ENCODE data around the gene DSC2. TPM values are rescaled to one million over a fixed set of nuclear protein-coding genes. Genes with fewer than 3 reads are reported as not detected.
"Not testable (repeated sequence)": the region's sequence is repeated elsewhere in the genome, so short reads cannot be mapped to it uniquely, and the experiment has no call there.

DSC2 gene
- total RNA-seq, 1 donor = under 0.01 TPM

DNA sequence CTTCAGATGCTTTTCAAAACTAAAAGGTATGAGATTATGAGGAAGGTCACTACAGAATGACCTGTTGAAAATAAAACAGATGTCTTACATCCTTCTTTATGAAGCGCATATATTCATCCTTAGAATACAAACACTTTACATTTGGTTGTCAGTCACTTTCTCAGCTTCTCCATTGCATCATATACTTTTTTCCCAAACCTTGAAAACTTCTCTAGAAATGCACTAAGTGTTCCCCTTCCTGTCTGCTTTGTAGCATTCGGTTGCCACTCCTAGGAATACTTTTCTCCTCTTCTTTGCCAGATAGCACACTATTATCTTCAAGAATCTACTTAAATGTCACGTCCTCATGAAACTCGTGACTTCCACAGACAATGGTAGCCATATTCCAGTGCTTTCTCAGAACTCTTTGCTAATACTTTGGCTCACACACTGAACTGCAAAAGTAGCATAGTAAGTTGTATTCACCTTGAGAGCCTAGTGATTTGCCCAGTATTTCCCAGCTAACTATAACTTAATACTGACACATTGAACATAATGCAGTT lies 32.8 kb upstream of the DSC2 start:
- TF ChIP-seq CTCF (IDR thresholded peaks at IDR 0.05; ENCODE audit: insufficient read depth, low read depth, low read length) = no peak
- no peak for DNase-seq (ENCODE audit: low read depth)
- no peak overlapping the region for H3K4me3 ChIP-seq (ENCODE audit: low read depth, low read length)

DNA sequence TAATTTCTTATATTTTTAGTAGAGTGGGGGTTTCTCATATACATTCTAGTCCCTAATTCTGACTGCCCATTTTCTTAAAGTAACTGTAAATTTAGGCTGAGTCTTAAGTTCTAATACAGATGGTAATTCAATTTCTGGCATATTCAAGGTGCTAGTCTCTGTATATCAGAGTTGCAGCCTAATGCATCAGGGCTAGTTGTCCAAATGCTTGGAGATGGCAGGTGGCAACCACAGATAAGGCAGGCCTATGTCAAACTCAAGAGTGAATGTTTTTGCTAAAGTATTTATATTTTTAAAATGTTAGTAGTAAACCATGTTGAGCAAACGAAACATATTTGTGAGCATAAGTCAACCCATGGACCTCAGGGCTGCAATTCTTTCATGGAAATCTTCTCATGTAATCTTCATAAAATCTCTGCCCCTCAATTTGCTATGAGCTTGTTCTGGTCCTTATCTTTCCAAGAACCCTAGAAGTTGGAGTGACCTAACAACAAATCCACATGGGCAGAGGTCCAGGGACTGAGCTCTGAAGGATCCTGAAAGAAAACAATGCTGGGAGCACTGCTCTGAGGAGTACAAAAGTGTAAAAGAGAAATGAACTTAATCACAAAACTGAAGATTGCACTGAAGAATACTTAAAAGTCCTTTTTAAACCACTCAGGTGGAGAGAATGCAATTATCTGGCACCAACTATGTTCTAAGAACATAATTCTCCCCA lies 27.3 kb upstream of the DSC2 start:
- no peak for DNase-seq (ENCODE audit: low read depth)
- H3K4me3 ChIP-seq (ENCODE audit: low read depth, low read length) = no peak overlapping the region
- no peak for TF ChIP-seq CTCF (IDR thresholded peaks at IDR 0.05; ENCODE audit: insufficient read depth, low read depth, low read length)

DNA sequence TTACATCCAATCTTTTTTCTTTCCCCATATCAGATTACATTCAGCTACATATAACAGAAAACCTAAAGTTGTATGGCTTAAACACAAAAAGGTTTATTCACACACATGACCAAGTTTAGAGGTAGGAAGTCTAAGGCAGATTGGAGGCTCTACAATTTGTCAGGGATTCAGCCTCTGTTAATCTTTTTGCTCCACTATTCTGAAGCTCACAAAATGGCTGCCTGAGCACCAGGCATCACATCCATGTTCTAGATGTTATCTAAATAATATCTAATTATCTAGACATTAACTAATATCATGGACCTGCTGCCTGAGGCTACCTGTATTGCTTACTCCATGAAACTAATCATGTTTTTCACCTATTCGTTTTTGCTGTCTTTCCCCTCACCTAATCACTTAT lies 23.7 kb upstream of the DSC2 start:
- no peak for TF ChIP-seq CTCF (IDR thresholded peaks at IDR 0.05; ENCODE audit: insufficient read depth, low read depth, low read length)
- DNase-seq (ENCODE audit: low read depth) = no peak
- H3K4me3 ChIP-seq (ENCODE audit: low read depth, low read length) = no peak overlapping the region

- not testable (repeated sequence) for DNase-seq (ENCODE audit: low read depth); H3K4me3 ChIP-seq (ENCODE audit: low read depth, low read length)
Measured at GRCh38 chr18:31123125-31123524, 20.9 kb upstream of the DSC2 start.

DNA sequence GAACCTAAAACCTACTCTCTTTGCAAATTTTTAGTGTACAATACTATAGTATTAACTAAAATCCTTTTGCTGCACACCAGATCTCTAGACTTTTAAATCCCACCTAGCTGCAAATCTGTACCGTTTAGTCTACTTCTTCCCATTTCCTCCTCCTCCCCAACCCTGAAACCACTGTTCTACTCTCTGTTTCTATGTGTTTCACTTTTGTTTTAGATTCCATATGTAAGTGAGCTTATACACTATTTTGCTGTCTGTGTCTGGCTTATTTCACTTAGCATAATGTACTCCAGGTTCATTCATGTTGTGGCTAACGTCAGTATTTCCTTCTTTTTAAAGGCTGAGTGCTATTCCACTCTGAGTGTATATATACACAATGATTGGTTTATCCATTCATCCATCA lies 18.4 kb upstream of the DSC2 start:
- H3K4me3 ChIP-seq (ENCODE audit: low read depth, low read length) = no peak overlapping the region
- no peak for DNase-seq (ENCODE audit: low read depth)
- no peak for TF ChIP-seq CTCF (IDR thresholded peaks at IDR 0.05; ENCODE audit: insufficient read depth, low read depth, low read length)

DNA sequence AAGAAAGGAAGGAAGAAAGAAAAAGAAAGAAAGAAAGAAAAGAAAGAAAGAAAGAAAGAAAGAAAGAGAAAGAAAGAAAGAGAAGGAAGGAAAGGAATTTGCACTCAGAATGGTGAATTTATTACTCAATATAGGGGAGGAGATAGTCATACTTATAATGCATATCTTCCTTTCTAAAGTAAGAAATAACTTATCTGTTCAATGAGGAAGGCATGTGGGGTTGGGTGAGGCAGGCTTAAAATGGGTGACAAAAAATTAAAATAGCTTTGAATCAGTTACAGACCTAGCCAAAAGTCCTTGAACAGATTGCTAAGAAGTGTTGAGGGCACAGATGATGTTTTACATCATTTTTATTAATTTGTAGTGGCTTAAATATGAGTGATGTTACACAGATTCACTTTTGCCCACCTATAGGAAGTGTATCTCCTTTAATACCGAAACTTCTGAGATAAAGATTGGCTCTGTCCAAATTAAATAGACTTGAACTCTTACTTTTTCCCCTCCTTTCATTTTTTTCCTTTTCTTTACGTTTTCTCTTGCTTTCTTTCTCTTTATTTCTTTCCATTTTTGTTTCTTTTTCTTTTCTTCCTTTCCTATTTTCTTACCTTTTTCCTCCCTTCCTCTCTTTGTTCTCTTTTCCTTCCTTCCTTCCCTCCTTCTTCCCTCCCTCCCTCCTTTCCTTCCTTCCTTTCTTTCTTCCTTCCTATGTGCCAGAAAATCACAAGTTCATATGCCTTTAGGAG lies 14.8 kb upstream of the DSC2 start:
- DNase-seq (ENCODE audit: low read depth) = no peak
- no peak for TF ChIP-seq CTCF (IDR thresholded peaks at IDR 0.05; ENCODE audit: insufficient read depth, low read depth, low read length)
- H3K4me3 ChIP-seq (ENCODE audit: low read depth, low read length) = no peak overlapping the region

GRCh38 chr18:31112804-31113203 lies 10.6 kb upstream of the DSC2 start:
- DNase-seq (ENCODE audit: low read depth) = no peak
- no peak overlapping the region for H3K4me3 ChIP-seq (ENCODE audit: low read depth, low read length)
- TF ChIP-seq CTCF (IDR thresholded peaks at IDR 0.05; ENCODE audit: insufficient read depth, low read depth, low read length) = no peak

Data from fibroblast of villous mesenchyme (primary cell).